Activated CD8-positive, alpha-beta memory T cell treated with anti-CD3 and anti-CD28 coated beads for 36 hours (primary cell): ENCODE data around the gene DNAJC10. TPM values are rescaled to one million over a fixed set of nuclear protein-coding genes. Genes with fewer than 3 reads are reported as not detected.

Experiments used
- CTCF ChIA-PET: fragments of 350-600 bp; sonication (Branson Sonifier 250); formaldehyde crosslinking; loops from one replicate; lab custom pipeline; 2021; ENCODE audit warnings: antibody characterized with exemption; lab: Charles Lee
- POLR2A ChIA-PET: fragments of 350-600 bp; sonication (Branson Sonifier 250); formaldehyde crosslinking; loops from one replicate; lab custom pipeline; 2021; ENCODE audit warnings: antibody characterized with exemption; lab: Charles Lee
- total RNA-seq, 2 experiments: library from RNA; stranded (reverse); gene quantifications; one replicate each; pipeline ENCODE4 v1.2.3, GENCODE V29; 2021

Gene DNAJC10
- total RNA-seq, 2 experiments from 2014 or later: 71.1 to 74.5 TPM

DNA sequence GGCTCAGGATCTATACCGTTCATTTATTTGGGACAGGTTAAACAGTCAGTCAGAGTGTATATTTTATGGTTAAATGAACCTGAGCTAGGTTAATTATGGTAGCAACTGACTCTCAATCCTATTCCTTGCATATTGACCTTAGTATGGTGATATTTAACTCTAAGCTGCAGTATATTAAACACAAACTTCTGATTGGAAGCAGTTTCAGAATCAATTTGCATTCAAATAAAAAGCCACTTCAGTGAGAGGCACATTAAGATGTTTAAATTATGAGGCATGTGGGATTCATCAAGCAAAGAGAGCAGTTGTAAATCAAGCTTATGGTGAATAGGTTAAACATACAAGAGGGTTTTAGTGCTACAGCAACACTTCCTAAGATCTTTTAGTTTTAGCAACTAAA lies 110.0 kb downstream of the DNAJC10 start:
- POLR2A ChIA-PET: no interaction called here
- CTCF ChIA-PET: interaction anchor here (0.7 kb wide), 1 partner anchor 159 kb away, joined by 5 read pairs; no protein-coding TSS in a partner anchor

DNA sequence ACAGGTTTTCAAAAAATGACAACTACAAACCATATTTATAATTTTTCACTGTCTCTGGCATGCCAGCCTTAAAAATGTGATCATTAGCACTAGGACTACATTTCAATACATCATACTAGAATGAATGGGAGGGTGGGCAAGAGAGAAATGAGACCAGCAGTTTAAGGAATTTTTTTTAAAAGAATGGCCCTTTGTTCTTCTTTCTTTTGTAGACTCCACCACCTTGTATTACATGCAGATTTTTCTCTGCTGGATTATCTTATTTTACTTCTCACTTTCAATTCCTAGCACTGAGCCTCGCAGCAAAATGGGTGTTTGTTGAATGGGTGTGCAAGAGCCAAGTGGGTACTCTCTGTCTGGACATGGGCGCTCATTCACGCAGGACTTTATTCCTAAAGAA lies 110.4 kb downstream of the DNAJC10 start:
- POLR2A ChIA-PET: no interaction called here
- CTCF ChIA-PET: no interaction called here

DNA sequence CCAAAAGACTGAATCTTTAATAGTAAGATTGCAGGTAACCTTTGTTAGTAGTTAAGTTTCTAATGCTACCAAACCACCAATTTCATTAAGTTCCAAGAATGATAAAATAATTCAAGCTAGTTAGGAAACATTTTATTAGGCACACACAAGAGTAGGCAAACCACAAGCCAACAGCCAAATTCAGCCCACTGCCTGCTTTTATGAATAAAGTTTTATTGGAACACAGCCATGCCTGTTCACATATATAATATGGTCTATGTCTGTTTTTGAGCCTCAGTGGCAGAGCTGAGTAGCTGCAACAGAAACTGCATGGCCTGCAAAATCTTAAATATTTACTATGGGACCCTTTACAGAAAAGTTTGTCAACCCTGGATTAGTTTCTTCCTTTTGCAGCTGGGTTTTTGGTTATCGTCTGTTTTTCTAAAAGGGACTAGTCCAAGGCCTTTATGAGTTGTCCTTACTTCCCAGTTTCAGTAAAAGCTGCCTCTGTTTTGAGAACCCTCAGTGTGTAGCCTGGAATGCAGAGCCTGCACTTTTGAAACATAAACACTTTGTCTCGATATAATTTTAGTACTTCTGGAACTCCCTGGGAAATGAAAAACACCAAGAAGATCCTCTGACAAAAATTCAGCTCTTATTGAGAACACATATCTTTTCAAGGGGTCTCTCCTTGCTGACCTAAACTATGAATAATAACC lies 111.3 kb downstream of the DNAJC10 start:
- POLR2A ChIA-PET: no interaction called here
- CTCF ChIA-PET: no interaction called here

DNA sequence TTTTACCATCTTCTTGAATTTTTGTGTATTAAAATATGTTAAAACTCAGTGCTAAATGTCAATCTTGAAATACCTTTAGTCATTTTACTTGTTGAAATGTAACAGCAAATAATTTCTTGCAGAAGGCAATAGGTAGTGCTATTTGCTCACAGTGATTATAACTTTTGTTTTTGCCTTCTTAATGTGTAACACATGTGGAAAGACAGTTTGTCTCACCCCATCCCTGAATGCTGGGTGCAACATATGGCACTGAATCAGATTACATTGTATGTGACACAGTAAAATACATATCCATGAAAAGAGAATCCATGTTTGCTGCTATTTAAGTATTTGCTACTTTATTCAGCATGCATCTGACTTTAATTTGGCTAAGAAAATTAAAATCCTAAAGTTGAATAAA lies 115.0 kb downstream of the DNAJC10 start:
- CTCF ChIA-PET: no interaction called here
- POLR2A ChIA-PET: no interaction called here

- ChIA-PET CTCF (no interaction called here), POLR2A (no interaction called here)
These were observed 115.9 kb downstream of the DNAJC10 start for GRCh38 chr2:182831921-182832320.

GRCh38 chr2:182833084-182833854 lies 117.2 kb downstream of the DNAJC10 start:
- ChIA-PET CTCF (no interaction called here), POLR2A (no interaction called here)

DNA sequence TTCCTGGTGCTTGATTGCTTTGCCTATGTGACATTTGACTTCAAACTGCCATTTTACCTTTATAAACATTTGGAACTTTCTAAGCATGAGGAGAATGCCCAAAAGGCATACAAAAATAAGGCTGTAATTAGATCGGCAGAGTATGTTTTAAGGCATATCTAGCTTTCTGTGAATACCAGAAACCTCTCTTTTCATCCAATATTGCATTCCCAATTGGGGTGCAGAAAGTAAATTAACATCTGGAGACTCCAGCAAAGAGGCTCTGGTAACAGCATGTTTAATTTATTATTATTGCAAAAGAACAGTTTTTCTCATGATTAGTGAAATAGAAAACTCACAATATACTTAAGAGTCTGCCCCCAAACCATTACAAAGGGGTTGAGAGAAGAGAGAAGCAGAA lies 118.2 kb downstream of the DNAJC10 start:
- ChIA-PET CTCF (no interaction called here), POLR2A (no interaction called here)

GRCh38 chr2:182836451-182836850 lies 120.4 kb downstream of the DNAJC10 start:
- CTCF ChIA-PET: no interaction called here
- POLR2A ChIA-PET: no interaction called here

Other genes with a start within 250 kb of the DNAJC10 start
- not detected for gene FRZB, start 150.4 kb downstream of the DNAJC10 start, total RNA-seq